ENCODE data around the gene PRELP. TPM values are rescaled to one million over a fixed set of nuclear protein-coding genes. Genes with fewer than 3 reads are reported as not detected.

PRELP gene
- total RNA-seq, 3 donors from 2014 or later, result 0.03 to 0.05 (median 0.03) TPM

GRCh38 chr1:203538726-203539125 is 63.1 kb downstream of the PRELP start:
- ATAC-seq (no peak), DNase-seq (no peak)
- no peak overlapping the region for H3K4me3 Mint-ChIP-seq
- no peaks in the 10 kb centered on the region for H3K36me3 Mint-ChIP-seq (ENCODE audit: insufficient read depth)
- H3K9me3 Mint-ChIP-seq, result no peaks in the 10 kb centered on the region
- no peaks in the 10 kb centered on the region for H3K4me1 Mint-ChIP-seq (ENCODE audit: low read depth)
- no peaks in the 10 kb centered on the region for H3K27me3 Mint-ChIP-seq (ENCODE audit: low read depth)

- H3K4me3 Mint-ChIP-seq, result no peak overlapping the region
- H3K4me1 Mint-ChIP-seq (ENCODE audit: low read depth), result no peaks in the 10 kb centered on the region
- no peak for ATAC-seq
- H3K36me3 Mint-ChIP-seq (ENCODE audit: insufficient read depth), result no peaks in the 10 kb centered on the region
- H3K27me3 Mint-ChIP-seq (ENCODE audit: low read depth), result no peaks in the 10 kb centered on the region
- no peak for DNase-seq
- H3K9me3 Mint-ChIP-seq, result no peaks in the 10 kb centered on the region
Measured at GRCh38 chr1:203539831-203540546, 64.4 kb downstream of the PRELP start.

Other genes with a start within 250 kb of the PRELP start
- under 1 TPM in 2 of 3 donors, not detected in 1; 0.05 to 0.23 TPM for gene CHIT1, start 246.1 kb upstream of the PRELP start, total RNA-seq
- 100 to 1,000 TPM in 1 of 3 donors, 10 to 100 TPM in 2; 73.0 to 101 (median 80.5) TPM for gene BTG2, start 170.3 kb upstream of the PRELP start, total RNA-seq
- gene FMOD, start 124.7 kb upstream of the PRELP start, total RNA-seq, result 1 to 10 TPM in 1 of 3 donors, under 1 TPM in 2; 0.19 to 1.1 (median 0.26) TPM
- gene OPTC, start 18.3 kb downstream of the PRELP start, total RNA-seq, result not detected
- gene ATP2B4, start 151.0 kb downstream of the PRELP start, total RNA-seq, result 10 to 100 TPM in 2 of 3 donors, 1 to 10 TPM in 1; 6.1 to 17.0 (median 12.1) TPM

All from activated T-cell treated with anti-CD3 and anti-CD28 coated beads, Interleukin-2, amount 50 U/mL, for 4 hours (primary cell).